AG09309 (cell line): ENCODE measurements around the gene MAOB.

Experiments used
- DNase-seq: peaks from one replicate; pipeline ENCODE4 v3.0.0-alpha.2; 2010; ENCODE audit warnings: low read depth
- H3K4me3 ChIP-seq: 2 replicates; pipeline ENCODE4 v1.5.1; 2011; ENCODE audit warnings: mild to moderate bottlenecking, low read depth, low read length, moderate library complexity; ENCODE audit not compliant: control insufficient read depth
- CTCF ChIP-seq: IDR thresholded peaks from 2 replicates; pipeline ENCODE4 v1.5.1; 2011; ENCODE audit warnings: mild to moderate bottlenecking, low read depth, low read length, inconsistent platforms; ENCODE audit not compliant: insufficient read depth, control insufficient read depth; ENCODE audit errors: missing control alignments

The MAOB gene

GRCh38 chrX:43876680-43877079 lies 5.6 kb downstream of the MAOB start:
- H3K4me3 ChIP-seq, result no peak overlapping the region
- DNase-seq, result no peak
- TF ChIP-seq CTCF, result no peak

- H3K4me3 ChIP-seq, result no peak overlapping the region
- DNase-seq, result no peak
- no peak for TF ChIP-seq CTCF
Observed at GRCh38 chrX:43870758-43871419, 11.4 kb downstream of the MAOB start.

- no peak overlapping the region for H3K4me3 ChIP-seq
- DNase-seq, result no peak
- no peak for TF ChIP-seq CTCF
Observed at GRCh38 chrX:43870011-43870410, 12.2 kb downstream of the MAOB start.

GRCh38 chrX:43868791-43869190 lies 13.5 kb downstream of the MAOB start:
- H3K4me3 ChIP-seq, result no peak overlapping the region
- DNase-seq, result no peak
- no peak for TF ChIP-seq CTCF

- no peak overlapping the region for H3K4me3 ChIP-seq
- no peak for TF ChIP-seq CTCF
- no peak for DNase-seq
Observed at GRCh38 chrX:43866423-43866822, 15.8 kb downstream of the MAOB start.

- no peak for DNase-seq
- no peak for TF ChIP-seq CTCF
- no peak overlapping the region for H3K4me3 ChIP-seq
Observed at GRCh38 chrX:43865791-43866190, 16.5 kb downstream of the MAOB start.
